ENCODE results near the gene RGS6. TPM values are rescaled to one million over a fixed set of nuclear protein-coding genes. Genes with fewer than 3 reads are reported as not detected.

Gene RGS6
- total and polyA plus RNA-seq, 7 donors = 0.79 to 8.0 (median 1.6) TPM; not detected in 2

DNA sequence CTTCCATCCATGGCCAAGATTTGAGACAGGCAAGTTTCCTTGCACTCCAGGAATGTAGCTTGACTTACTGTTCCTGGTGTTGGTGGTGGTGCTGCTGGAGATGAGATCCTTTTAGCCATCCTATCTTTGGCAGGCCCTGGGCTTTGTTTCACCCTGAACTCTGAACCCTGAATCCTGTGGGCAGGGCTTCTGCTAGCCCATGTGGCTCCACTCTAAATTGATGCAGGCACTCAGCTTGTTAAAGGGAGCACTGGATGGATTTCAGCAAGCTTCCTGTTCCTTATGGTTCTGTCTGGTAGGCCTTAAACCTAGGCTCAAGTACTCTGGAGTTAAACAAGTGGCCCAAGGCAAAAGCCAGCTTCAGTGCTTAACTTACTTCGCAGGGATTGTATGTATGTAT is 138.2 kb downstream of the RGS6 start:
- H3K9me3 ChIP-seq = no peaks in the 10 kb centered on the region
- no peaks in the 10 kb centered on the region for H3K27me3 ChIP-seq
- TF ChIP-seq POLR2AphosphoS5 (IDR thresholded peaks at IDR 0.05) (no peak), POLR2A (IDR thresholded peaks at IDR 0.05) (no peak), EP300 (IDR thresholded peaks at IDR 0.05) (no peak)
- TF ChIP-seq, protein P1, sequence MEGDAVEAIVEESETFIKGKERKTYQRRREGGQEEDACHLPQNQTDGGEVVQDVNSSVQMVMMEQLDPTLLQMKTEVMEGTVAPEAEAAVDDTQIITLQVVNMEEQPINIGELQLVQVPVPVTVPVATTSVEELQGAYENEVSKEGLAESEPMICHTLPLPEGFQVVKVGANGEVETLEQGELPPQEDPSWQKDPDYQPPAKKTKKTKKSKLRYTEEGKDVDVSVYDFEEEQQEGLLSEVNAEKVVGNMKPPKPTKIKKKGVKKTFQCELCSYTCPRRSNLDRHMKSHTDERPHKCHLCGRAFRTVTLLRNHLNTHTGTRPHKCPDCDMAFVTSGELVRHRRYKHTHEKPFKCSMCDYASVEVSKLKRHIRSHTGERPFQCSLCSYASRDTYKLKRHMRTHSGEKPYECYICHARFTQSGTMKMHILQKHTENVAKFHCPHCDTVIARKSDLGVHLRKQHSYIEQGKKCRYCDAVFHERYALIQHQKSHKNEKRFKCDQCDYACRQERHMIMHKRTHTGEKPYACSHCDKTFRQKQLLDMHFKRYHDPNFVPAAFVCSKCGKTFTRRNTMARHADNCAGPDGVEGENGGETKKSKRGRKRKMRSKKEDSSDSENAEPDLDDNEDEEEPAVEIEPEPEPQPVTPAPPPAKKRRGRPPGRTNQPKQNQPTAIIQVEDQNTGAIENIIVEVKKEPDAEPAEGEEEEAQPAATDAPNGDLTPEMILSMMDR (IDR thresholded peaks at IDR 0.05) = no peak
- no peak for DNase-seq
- 92 to 96% methylated on average over 1 of the region's 1 CpG for WGBS, 2 donors
- H3K27ac ChIP-seq = no peak overlapping the region
- no peak overlapping the region for H3K4me3 ChIP-seq
- intact Hi-C loops (cut with DNase I) = no loop called here
- H3K4me1 ChIP-seq = no peaks in the 10 kb centered on the region
- H3K36me3 ChIP-seq = no peaks in the 10 kb centered on the region

DNA sequence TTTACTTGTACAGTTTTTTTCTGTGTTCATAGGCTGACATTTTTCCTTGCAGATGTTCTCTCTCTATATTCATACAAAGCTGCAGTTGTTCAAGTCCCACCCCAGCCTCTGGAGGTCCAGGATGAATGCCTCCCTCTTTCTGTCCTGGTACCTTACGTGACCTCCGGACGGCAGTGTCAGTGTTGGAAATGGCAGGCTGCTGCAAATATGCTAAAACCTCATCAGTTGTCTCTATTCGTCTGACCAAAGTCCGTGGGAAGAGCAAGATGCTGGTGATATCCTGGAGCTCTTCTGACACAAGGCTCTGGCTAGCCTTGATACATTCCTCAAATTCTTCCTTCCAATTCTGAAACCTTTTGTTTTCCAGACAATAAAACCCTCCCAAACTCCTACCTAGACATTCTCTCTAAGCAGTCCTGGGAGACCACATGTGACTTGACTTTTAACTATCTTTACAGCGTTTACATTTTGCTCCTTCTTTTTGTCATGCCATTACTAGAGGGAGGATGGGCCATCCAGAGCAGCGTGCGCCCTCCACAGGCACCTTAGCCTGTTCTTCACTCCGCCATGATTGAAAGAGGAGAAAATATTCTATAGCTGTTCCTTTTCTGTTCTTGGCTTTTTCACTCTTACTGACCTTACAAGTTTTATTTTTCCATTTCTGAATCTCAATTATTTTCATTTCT is 143.6 kb downstream of the RGS6 start:
- H3K27me3 ChIP-seq = no peaks in the 10 kb centered on the region
- H3K4me1 ChIP-seq = no peaks in the 10 kb centered on the region
- intact Hi-C loops (cut with DNase I) = no loop called here
- H3K36me3 ChIP-seq = no peaks in the 10 kb centered on the region
- H3K4me3 ChIP-seq = no peak overlapping the region
- no peak for DNase-seq
- 65 to 82% methylated on average over 9 of the region's 9 CpGs for WGBS, 2 donors
- TF ChIP-seq POLR2A (IDR thresholded peaks at IDR 0.05) (no peak), EP300 (IDR thresholded peaks at IDR 0.05) (no peak), POLR2AphosphoS5 (IDR thresholded peaks at IDR 0.05) (no peak)
- TF ChIP-seq, protein P1 (IDR thresholded peaks at IDR 0.05) = no peak
- no peaks in the 10 kb centered on the region for H3K9me3 ChIP-seq
- H3K27ac ChIP-seq = no peak overlapping the region

DNA sequence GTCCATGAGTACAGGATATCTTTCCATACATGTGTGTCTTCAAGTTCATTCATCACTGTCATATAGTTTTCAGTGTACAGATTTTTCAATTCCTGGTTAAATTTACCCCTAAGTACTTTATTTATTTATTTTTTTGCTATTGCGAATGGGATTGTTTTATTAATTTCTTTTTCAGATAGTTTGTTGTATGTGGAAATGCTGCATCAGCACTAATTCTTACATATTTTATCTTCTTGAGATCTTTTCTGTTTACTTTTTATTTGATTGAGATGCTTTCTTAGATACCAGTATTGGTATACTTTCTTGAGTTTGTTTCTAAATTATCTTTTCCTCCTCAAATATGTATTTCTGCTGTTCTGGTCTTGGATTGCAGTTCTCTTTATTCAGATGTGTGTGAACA is 148.9 kb downstream of the RGS6 start:
- 93% methylated on average over 1 of the region's 1 CpG for WGBS, 2 donors
- DNase-seq = no peak
- no peaks in the 10 kb centered on the region for H3K9me3 ChIP-seq
- intact Hi-C loops (cut with DNase I) = no loop called here
- H3K36me3 ChIP-seq = no peaks in the 10 kb centered on the region
- H3K4me3 ChIP-seq = no peak overlapping the region
- no peak overlapping the region for H3K27ac ChIP-seq
- no peaks in the 10 kb centered on the region for H3K27me3 ChIP-seq
- TF ChIP-seq POLR2A (IDR thresholded peaks at IDR 0.05) (no peak), POLR2AphosphoS5 (IDR thresholded peaks at IDR 0.05) (no peak), EP300 (IDR thresholded peaks at IDR 0.05) (no peak)
- TF ChIP-seq, protein P1 (IDR thresholded peaks at IDR 0.05) = no peak
- H3K4me1 ChIP-seq = no peaks in the 10 kb centered on the region

DNA sequence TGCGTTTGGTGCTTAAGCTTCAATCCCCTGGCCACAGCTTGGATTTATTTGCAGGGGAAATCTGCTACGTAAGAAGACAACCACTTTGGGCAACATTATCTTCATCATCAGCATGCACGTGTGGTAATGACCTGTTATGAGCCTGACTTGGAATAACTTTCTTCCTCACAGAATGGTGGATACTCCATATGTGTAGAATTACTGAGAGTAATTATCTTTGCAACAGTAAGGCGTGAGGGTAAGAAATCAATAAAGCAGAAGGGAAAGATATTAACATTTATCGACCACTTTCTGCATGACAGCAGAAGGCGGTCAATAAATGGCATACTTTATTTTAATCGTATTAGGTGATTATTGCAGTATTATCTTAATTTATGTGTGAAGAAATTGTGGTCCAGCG is 152.7 kb downstream of the RGS6 start:
- no peak for TF ChIP-seq POLR2A (IDR thresholded peaks at IDR 0.05)
- TF ChIP-seq, protein P1 (IDR thresholded peaks at IDR 0.05) = no peak
- no peak for TF ChIP-seq POLR2AphosphoS5 (IDR thresholded peaks at IDR 0.05)
- TF ChIP-seq EP300 (IDR thresholded peaks at IDR 0.05) = no peak
- no peak overlapping the region for H3K27ac ChIP-seq
- WGBS, 2 donors = 88 to 91% methylated on average over 8 of the region's 8 CpGs
- H3K4me1 ChIP-seq = no peaks in the 10 kb centered on the region
- H3K9me3 ChIP-seq = no peaks in the 10 kb centered on the region
- no peaks in the 10 kb centered on the region for H3K27me3 ChIP-seq
- H3K36me3 ChIP-seq = no peaks in the 10 kb centered on the region
- no peak for DNase-seq
- H3K4me3 ChIP-seq = no peak overlapping the region
- intact Hi-C loops (cut with DNase I) = no loop called here

DNA sequence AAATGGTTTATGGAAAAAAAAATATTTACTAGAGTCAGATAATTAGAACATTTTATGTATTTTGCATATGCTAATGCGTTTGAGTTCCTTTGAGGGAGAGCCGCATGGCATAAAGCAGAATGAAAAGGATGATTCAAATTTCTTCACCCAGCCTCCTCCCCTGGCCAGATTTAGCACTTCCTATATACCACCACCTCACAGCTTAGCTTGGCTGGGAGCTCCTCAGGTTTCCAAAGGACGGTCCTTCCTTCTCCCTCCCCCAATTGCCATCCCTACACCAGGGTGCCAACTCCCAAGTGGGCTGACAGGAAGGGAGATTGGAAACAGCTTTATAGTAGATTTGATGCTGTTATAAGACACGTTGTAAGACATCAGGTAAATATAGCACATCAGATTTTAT is 157.4 kb downstream of the RGS6 start:
- H3K36me3 ChIP-seq = no peaks in the 10 kb centered on the region
- WGBS, 2 donors = 66 to 67% methylated on average over 4 of the region's 4 CpGs
- H3K4me3 ChIP-seq = no peak overlapping the region
- no peaks in the 10 kb centered on the region for H3K9me3 ChIP-seq
- H3K4me1 ChIP-seq = no peaks in the 10 kb centered on the region
- H3K27me3 ChIP-seq = no peaks in the 10 kb centered on the region
- intact Hi-C loops (cut with DNase I) = no loop called here
- DNase-seq = no peak
- TF ChIP-seq POLR2AphosphoS5 (IDR thresholded peaks at IDR 0.05) (no peak), POLR2A (IDR thresholded peaks at IDR 0.05) (no peak), EP300 (IDR thresholded peaks at IDR 0.05) (no peak)
- TF ChIP-seq, protein P1 (IDR thresholded peaks at IDR 0.05) = no peak
- H3K27ac ChIP-seq = no peak overlapping the region
